Liver (tissue), 9 donors: ENCODE measurements around the gene MAML3. TPM values are rescaled to one million over a fixed set of nuclear protein-coding genes. Genes with fewer than 3 reads are reported as not detected.

Experiments
- DNase-seq: peaks from one replicate; pipeline ENCODE4 v3.0.0-alpha.2; 2017; ENCODE audit warnings: low spot score
- H3K27ac ChIP-seq, 2 donors: one replicate each; pipeline ENCODE4 v1.7.0; 2013; ENCODE audit warnings: inconsistent platforms in 2 of 2, low read length in 2 of 2, control low read depth in 1 of 2, low read depth in 1 of 2, mild to moderate bottlenecking in 1 of 2
- H3K27me3 ChIP-seq, 4 donors: one replicate each; pipeline versions ENCODE4 v1.6.1 to v1.7.0; 2013; ENCODE audit warnings: low read length in 3 of 4, inconsistent platforms in 1 of 4, mild to moderate bottlenecking in 1 of 4, moderate library complexity in 1 of 4; ENCODE audit not compliant: control insufficient read depth in 4 of 4, insufficient read depth in 4 of 4
- H3K36me3 ChIP-seq, 4 donors: one replicate each; pipeline versions ENCODE4 v1.6.1 to v1.7.0; 2013; ENCODE audit warnings: low read length in 3 of 4, mild to moderate bottlenecking in 3 of 4, low read depth in 1 of 4, moderate library complexity in 1 of 4; ENCODE audit not compliant: control insufficient read depth in 4 of 4, insufficient read depth in 3 of 4
- H3K4me1 ChIP-seq, 4 donors: one replicate each; pipeline versions ENCODE4 v1.6.1 to v1.7.0; 2013; ENCODE audit warnings: low read length in 3 of 4, mild to moderate bottlenecking in 3 of 4, moderate library complexity in 1 of 4; ENCODE audit not compliant: control insufficient read depth in 4 of 4, insufficient read depth in 4 of 4
- H3K4me3 ChIP-seq, 3 donors: one replicate each; pipeline versions ENCODE4 v1.6.1 to v1.7.0; 2013; ENCODE audit warnings: low read length in 3 of 3, control low read depth in 1 of 3, low read depth in 1 of 3, mild to moderate bottlenecking in 1 of 3
- H3K9ac ChIP-seq, 2 donors: one replicate each; pipeline ENCODE4 v1.7.0; 2013; ENCODE audit warnings: low read length in 2 of 2, mild to moderate bottlenecking in 2 of 2, moderate library complexity in 2 of 2, control low read depth in 1 of 2, low read depth in 1 of 2
- H3K9me3 ChIP-seq, 4 donors: one replicate each; pipeline versions ENCODE4 v1.6.1 to v1.7.0; 2013; ENCODE audit warnings: low read length in 3 of 4; ENCODE audit not compliant: control insufficient read depth in 4 of 4
- ATF3 ChIP-seq: IDR thresholded peaks from 2 replicates; pipeline ENCODE4 v1.6.1; 2016; ENCODE audit warnings: antibody characterized with exemption
- EGR1 ChIP-seq, 2 donors: IDR thresholded peaks; 2 replicates each; pipeline ENCODE4 v1.6.1; 2016 to 2018; ENCODE audit warnings: antibody characterized with exemption in 2 of 2, low read depth in 2 of 2
- FOXA1 ChIP-seq: IDR thresholded peaks from 2 replicates; pipeline ENCODE4 v1.6.1; 2016; ENCODE audit warnings: antibody characterized with exemption
- GABPA ChIP-seq, 2 donors: IDR thresholded peaks in 1 of 2; conservative IDR thresholded peaks in 1 of 2; 2 replicates each; pipeline ENCODE4 v1.6.1; 2016; ENCODE audit warnings: antibody characterized with exemption in 2 of 2, mild to moderate bottlenecking in 1 of 2, moderate library complexity in 1 of 2
- JUND ChIP-seq, 2 donors: IDR thresholded peaks; 2 replicates each; pipeline ENCODE4 v1.6.1; 2016; ENCODE audit warnings: antibody characterized with exemption in 2 of 2
- NR2F2 ChIP-seq: IDR thresholded peaks from 2 replicates; pipeline ENCODE4 v1.6.1; 2016; ENCODE audit warnings: antibody characterized with exemption
- RAD21 ChIP-seq, 2 donors: IDR thresholded peaks; 2 replicates each; pipeline ENCODE4 v1.6.1; 2016; ENCODE audit warnings: antibody characterized with exemption in 2 of 2, mild to moderate bottlenecking in 2 of 2
- TAF1 ChIP-seq: conservative IDR thresholded peaks from 2 replicates; pipeline ENCODE4 v1.6.1; 2016; ENCODE audit warnings: antibody characterized with exemption, mild to moderate bottlenecking
- ZBTB33 ChIP-seq: IDR thresholded peaks from 2 replicates; pipeline ENCODE4 v1.6.1; 2016; ENCODE audit warnings: antibody characterized with exemption
- WGBS: extraction: QIAGEN DNeasy Blood & Tissue Kit; methylation state at CpG from one replicate; pipeline ENCODE4 v1.1.7; 2013; 5-methylcytosine and 5-hydroxymethylcytosine counted together
- polyA plus RNA-seq, 2 donors: library from polyadenylated mRNA; stranded (reverse) in 1 of 2; unstranded in 1 of 2; fragments of 200-250 nt in 1 of 2; fragments of >200 nt in 1 of 2; fragmentation: Nextera tagmentation in 1 of 2; extraction: Ambion mirVana in 1 of 2; gene quantifications; one replicate each; pipeline versions ENCODE4 v1.2.1 to v1.2.3, GENCODE V29; 2013 to 2015
- total RNA-seq, 2 donors: library from RNA; depleted of rRNA; stranded (reverse); fragments of >200 nt; gene quantifications; one replicate each; pipeline ENCODE4 v1.2.3, GENCODE V29; 2014
- TF ChIP-seq, protein P1 (sequence below): fragments of 150-350 bp; IDR thresholded peaks from 2 replicates; pipeline ENCODE4 v1.5.1; 2017; ENCODE audit warnings: improper control_type of control experiment, low read depth, low read length; ENCODE audit not compliant: missing input control
- TF ChIP-seq, protein P2 (sequence below): IDR thresholded peaks from 2 replicates; pipeline ENCODE4 v1.6.1; 2016; ENCODE audit warnings: antibody characterized with exemption, mild to moderate bottlenecking
- TF ChIP-seq, protein P3 (sequence below): IDR thresholded peaks from 2 replicates; pipeline ENCODE4 v1.6.1; 2016; ENCODE audit warnings: antibody characterized with exemption
- donor health status: healthy.
- donor health status: healthy.
- donor health status: healthy.
- donor health status: healthy.
- donor health status: healthy.

MAML3 gene
- total and polyA plus RNA-seq, 4 donors, result 1.3 to 4.3 (median 2.7) TPM

- DNase-seq, result no peak
- Histone ChIP-seq H3K4me3 (no peak overlapping the region), H3K27ac (no peak overlapping the region), H3K4me1 (peaks cover 4 to 29% (median 10%) of the 10 kb centered on the region in 4 donors), H3K9ac (no peak overlapping the region), H3K36me3 (no peaks in the 10 kb centered on the region), H3K27me3 (no peaks in the 10 kb centered on the region), H3K9me3 (no peaks in the 10 kb centered on the region)
- WGBS, result 96% methylated on average over 1 of the region's 1 CpG
- TF ChIP-seq ATF3, result no peak
- TF ChIP-seq, protein P1, sequence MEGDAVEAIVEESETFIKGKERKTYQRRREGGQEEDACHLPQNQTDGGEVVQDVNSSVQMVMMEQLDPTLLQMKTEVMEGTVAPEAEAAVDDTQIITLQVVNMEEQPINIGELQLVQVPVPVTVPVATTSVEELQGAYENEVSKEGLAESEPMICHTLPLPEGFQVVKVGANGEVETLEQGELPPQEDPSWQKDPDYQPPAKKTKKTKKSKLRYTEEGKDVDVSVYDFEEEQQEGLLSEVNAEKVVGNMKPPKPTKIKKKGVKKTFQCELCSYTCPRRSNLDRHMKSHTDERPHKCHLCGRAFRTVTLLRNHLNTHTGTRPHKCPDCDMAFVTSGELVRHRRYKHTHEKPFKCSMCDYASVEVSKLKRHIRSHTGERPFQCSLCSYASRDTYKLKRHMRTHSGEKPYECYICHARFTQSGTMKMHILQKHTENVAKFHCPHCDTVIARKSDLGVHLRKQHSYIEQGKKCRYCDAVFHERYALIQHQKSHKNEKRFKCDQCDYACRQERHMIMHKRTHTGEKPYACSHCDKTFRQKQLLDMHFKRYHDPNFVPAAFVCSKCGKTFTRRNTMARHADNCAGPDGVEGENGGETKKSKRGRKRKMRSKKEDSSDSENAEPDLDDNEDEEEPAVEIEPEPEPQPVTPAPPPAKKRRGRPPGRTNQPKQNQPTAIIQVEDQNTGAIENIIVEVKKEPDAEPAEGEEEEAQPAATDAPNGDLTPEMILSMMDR, result no peak
- no peak for TF ChIP-seq FOXA1
- TF ChIP-seq GABPA (IDR thresholded peaks at IDR 0.05 in 1 of 2, conservative IDR thresholded peaks at IDR 0.05 in 1 of 2), result no peak
- TF ChIP-seq, protein P2, sequence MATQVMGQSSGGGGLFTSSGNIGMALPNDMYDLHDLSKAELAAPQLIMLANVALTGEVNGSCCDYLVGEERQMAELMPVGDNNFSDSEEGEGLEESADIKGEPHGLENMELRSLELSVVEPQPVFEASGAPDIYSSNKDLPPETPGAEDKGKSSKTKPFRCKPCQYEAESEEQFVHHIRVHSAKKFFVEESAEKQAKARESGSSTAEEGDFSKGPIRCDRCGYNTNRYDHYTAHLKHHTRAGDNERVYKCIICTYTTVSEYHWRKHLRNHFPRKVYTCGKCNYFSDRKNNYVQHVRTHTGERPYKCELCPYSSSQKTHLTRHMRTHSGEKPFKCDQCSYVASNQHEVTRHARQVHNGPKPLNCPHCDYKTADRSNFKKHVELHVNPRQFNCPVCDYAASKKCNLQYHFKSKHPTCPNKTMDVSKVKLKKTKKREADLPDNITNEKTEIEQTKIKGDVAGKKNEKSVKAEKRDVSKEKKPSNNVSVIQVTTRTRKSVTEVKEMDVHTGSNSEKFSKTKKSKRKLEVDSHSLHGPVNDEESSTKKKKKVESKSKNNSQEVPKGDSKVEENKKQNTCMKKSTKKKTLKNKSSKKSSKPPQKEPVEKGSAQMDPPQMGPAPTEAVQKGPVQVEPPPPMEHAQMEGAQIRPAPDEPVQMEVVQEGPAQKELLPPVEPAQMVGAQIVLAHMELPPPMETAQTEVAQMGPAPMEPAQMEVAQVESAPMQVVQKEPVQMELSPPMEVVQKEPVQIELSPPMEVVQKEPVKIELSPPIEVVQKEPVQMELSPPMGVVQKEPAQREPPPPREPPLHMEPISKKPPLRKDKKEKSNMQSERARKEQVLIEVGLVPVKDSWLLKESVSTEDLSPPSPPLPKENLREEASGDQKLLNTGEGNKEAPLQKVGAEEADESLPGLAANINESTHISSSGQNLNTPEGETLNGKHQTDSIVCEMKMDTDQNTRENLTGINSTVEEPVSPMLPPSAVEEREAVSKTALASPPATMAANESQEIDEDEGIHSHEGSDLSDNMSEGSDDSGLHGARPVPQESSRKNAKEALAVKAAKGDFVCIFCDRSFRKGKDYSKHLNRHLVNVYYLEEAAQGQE, result no peak
- TF ChIP-seq JUND (IDR thresholded peaks at IDR 0.05), result no peak
- TF ChIP-seq RAD21 (IDR thresholded peaks at IDR 0.05), result no peak
- no peak for TF ChIP-seq ZBTB33
- no peak for TF ChIP-seq TAF1
- no peak for TF ChIP-seq EGR1 (IDR thresholded peaks at IDR 0.05; ENCODE audit: low read depth in 2 of 2)
- TF ChIP-seq, protein P3, sequence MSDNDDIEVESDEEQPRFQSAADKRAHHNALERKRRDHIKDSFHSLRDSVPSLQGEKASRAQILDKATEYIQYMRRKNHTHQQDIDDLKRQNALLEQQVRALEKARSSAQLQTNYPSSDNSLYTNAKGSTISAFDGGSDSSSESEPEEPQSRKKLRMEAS, result no peak
These were observed 307.2 kb downstream of the MAML3 start for GRCh38 chr4:139846766-139847165.

- TF ChIP-seq, protein P3, result no peak
- TF ChIP-seq, protein P2, result no peak
- TF ChIP-seq NR2F2 (no peak), FOXA1 (no peak)
- Histone ChIP-seq H3K9ac (no peak overlapping the region), H3K9me3 (no peaks in the 10 kb centered on the region), H3K4me3 (no peak overlapping the region), H3K27me3 (no peaks in the 10 kb centered on the region), H3K4me1 (peaks cover 7 to 41% (median 22%) of the 10 kb centered on the region in 4 donors), H3K27ac (no peak overlapping the region), H3K36me3 (no peaks in the 10 kb centered on the region)
- DNase-seq, result no peak
- 84% methylated on average over 3 of the region's 3 CpGs for WGBS
These were observed 308.4 kb downstream of the MAML3 start for GRCh38 chr4:139845453-139846093.
